Transverse colon (tissue), 4 donors: ENCODE data around the gene KLF11. TPM values are rescaled to one million over a fixed set of nuclear protein-coding genes. Genes with fewer than 3 reads are reported as not detected.
A peak's percentile ranks its signal among the peaks of the same experiment; 100 is the strongest.

Experiments
- DNase-seq: peaks from one replicate; pipeline ENCODE4 v3.0.0-alpha.2; 2019
- H3K27ac ChIP-seq, 4 donors: fragments of 200-600 bp; sonication (generic); 2 replicates each; pipeline ENCODE4 v1.5.1; 2016 to 2018; ENCODE audit warnings: inconsistent platforms in 4 of 4
- H3K27me3 ChIP-seq: fragments of 200-600 bp; sonication (generic); 2 replicates; pipeline ENCODE4 v1.5.1; 2017; ENCODE audit warnings: inconsistent platforms
- H3K36me3 ChIP-seq, 4 donors: fragments of 200-600 bp; sonication (generic); 2 replicates each; pipeline ENCODE4 v1.5.1; 2017 to 2019; ENCODE audit warnings: inconsistent platforms in 4 of 4
- H3K4me1 ChIP-seq, 4 donors: fragments of 200-600 bp; sonication (generic); 2 replicates each; pipeline ENCODE4 v1.5.1; 2017 to 2020; ENCODE audit warnings: inconsistent platforms in 4 of 4
- H3K4me3 ChIP-seq, 4 donors: fragments of 200-600 bp; sonication (generic); 1 replicate in 1 of 4; 2 replicates in 3 of 4; pipeline versions ENCODE4 v1.5.1 to v1.6.1; 2017 to 2019; ENCODE audit warnings: inconsistent platforms in 4 of 4
- H3K9me3 ChIP-seq, 2 donors: fragments of 200-600 bp; sonication (generic); 2 replicates each; pipeline ENCODE4 v1.5.1; 2017 to 2019; ENCODE audit warnings: inconsistent platforms in 2 of 2
- EP300 ChIP-seq: sonication (generic); formaldehyde crosslinking; IDR thresholded peaks from one replicate; pipeline ENCODE4 v1.6.1; 2017; ENCODE audit warnings: antibody characterized with exemption, low read depth
- POLR2A ChIP-seq: fragments of 450-650 bp; IDR thresholded peaks from one replicate; pipeline ENCODE4 v1.6.1; 2016; ENCODE audit warnings: antibody characterized with exemption, mild to moderate bottlenecking, moderate library complexity
- POLR2AphosphoS5 ChIP-seq, 3 donors: sonication (generic); formaldehyde crosslinking; IDR thresholded peaks; one replicate each; pipeline ENCODE4 v1.6.1; 2016; ENCODE audit warnings: antibody characterized with exemption in 3 of 3
- WGBS, 2 donors: methylation state at CpG; one replicate each; pipeline ENCODE4 v1.1.5; 2018; ENCODE audit warnings: low coverage in 1 of 2; 5-methylcytosine and 5-hydroxymethylcytosine counted together
- in situ Hi-C, 4 donors: fragments of 200-750 bp; cut with MboI; loops; one replicate each; pipeline versions ENCODE4 v1.15.0 to v1.15.1; 2017; ENCODE audit warnings: low sequenced_read_pairs in 3 of 4, low pct_ligation_motif_present in 1 of 4, low pct_unique_long_range_greater_than_20kb in 1 of 4
- intact Hi-C: fragments of 100-400 bp; cut with DNase I; formaldehyde crosslinking; loops from one replicate; pipeline ENCODE4 v1.15.1; 2023; ENCODE audit warnings: low total_unique reads
- total RNA-seq, 4 donors: library from RNA; depleted of rRNA; stranded (reverse); fragments of >200 nt; gene quantifications; one replicate each; pipeline ENCODE4 v1.1.0, GENCODE V29; 2016
- TF ChIP-seq, protein P1 (sequence below), 5 experiments: fragments of 200-600 bp in 3 of 5; fragments of 450-650 bp in 2 of 5; sonication (generic) in 3 of 5; IDR thresholded peaks; 1 replicate in 2 of 5; 2 replicates in 3 of 5; pipeline ENCODE4 v1.5.1; 2016 to 2017; ENCODE audit warnings: antibody characterized with exemption in 5 of 5, inconsistent platforms in 3 of 5, mild to moderate bottlenecking in 2 of 5, moderate library complexity in 1 of 5

Gene KLF11
- total RNA-seq, 4 donors from 2014 or later = 6.6 to 17.0 (median 10.5) TPM

DNA sequence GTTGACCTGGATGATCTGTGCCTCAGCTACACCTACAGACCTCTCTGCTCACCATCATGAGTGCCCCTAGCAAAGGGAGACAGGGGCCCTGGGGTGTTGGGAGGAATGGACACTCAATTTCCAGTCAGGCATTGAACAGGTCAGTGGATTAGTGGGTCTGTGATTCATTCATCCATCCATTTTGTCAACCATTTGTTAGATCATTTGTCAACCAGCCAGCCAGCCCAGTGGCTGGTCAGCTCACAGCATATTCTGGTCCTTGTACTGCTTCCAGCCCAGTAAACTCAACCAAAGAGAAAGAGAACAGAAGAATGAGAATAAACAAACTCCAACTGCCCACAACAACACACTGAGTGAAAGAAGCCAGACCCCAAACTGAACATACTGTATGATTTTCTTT is 4.6 kb upstream of the KLF11 start:
- intact Hi-C loops (no loop called here), in situ Hi-C loops (no loop called here)
- Histone ChIP-seq H3K27me3 (no peaks in the 10 kb centered on the region), H3K36me3 (no peaks in the 10 kb centered on the region), H3K4me3 (no peak overlapping the region), H3K27ac (peak overlapping the region; percentile 13 to 96 (median 90)), H3K9me3 (no peaks in the 10 kb centered on the region), H3K4me1 (peaks cover 21 to 54% (median 33%) of the 10 kb centered on the region in 4 donors)
- TF ChIP-seq, protein P1, sequence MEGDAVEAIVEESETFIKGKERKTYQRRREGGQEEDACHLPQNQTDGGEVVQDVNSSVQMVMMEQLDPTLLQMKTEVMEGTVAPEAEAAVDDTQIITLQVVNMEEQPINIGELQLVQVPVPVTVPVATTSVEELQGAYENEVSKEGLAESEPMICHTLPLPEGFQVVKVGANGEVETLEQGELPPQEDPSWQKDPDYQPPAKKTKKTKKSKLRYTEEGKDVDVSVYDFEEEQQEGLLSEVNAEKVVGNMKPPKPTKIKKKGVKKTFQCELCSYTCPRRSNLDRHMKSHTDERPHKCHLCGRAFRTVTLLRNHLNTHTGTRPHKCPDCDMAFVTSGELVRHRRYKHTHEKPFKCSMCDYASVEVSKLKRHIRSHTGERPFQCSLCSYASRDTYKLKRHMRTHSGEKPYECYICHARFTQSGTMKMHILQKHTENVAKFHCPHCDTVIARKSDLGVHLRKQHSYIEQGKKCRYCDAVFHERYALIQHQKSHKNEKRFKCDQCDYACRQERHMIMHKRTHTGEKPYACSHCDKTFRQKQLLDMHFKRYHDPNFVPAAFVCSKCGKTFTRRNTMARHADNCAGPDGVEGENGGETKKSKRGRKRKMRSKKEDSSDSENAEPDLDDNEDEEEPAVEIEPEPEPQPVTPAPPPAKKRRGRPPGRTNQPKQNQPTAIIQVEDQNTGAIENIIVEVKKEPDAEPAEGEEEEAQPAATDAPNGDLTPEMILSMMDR (IDR thresholded peaks at IDR 0.05) = no peak
- TF ChIP-seq POLR2A = no peak
- TF ChIP-seq EP300 = no peak
- TF ChIP-seq POLR2AphosphoS5 (IDR thresholded peaks at IDR 0.05) = no peak
- DNase-seq = no peak

DNA sequence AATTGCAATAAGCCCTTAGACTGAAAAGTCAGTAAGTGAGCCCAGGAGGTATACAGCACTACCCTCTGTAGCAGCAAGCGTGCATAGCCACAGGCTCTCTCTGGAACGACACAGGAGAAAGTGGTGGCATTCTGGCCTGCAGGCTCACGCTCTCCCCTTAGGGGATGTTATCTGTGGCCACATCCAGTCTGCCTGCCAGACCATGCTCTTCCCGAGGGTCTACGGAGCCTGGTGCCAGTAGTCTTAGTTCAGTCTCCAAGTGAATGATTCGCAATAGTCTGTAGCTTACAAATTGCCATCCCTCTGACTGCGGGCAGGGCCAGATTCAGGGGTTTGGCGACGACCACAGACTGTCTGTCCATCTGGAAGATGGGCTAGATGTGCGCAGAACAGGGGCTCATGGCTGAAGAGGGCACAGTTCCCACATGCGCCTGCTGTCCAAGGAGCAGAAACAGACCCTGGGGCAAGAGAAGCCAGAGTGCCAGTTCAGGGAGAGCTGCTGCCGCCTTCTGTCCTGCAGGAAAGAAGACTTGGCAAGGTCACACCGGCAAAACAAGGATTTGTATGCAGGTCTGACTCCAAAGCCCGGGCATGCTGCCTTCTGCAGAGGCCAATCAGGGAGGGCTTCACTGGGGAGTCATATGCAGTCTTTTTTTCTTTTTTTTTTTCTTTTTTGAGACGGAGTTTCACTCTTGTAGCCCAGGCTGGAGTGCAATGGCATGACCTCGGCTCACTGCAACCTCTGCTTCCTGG is 3.5 kb upstream of the KLF11 start:
- Histone ChIP-seq H3K9me3 (no peaks in the 10 kb centered on the region), H3K36me3 (no peaks in the 10 kb centered on the region), H3K4me3 (no peak overlapping the region), H3K4me1 (peaks cover 22 to 57% (median 38%) of the 10 kb centered on the region in 4 donors), H3K27me3 (no peaks in the 10 kb centered on the region), H3K27ac (peak overlapping the region; percentile 86 to 96 (median 90))
- peak; percentile 42 for DNase-seq
- 72 to 76% methylated on average over 8 to 16 of the region's 16 CpGs for WGBS, 2 donors
- intact Hi-C loops = no loop called here
- in situ Hi-C loops = loop anchor here in 2 of 4 donors (10.0 kb wide), 1 partner anchor 235 kb away; no protein-coding TSS in a partner anchor
- TF ChIP-seq, protein P1 (IDR thresholded peaks at IDR 0.05) = no peak
- TF ChIP-seq EP300 = no peak
- no peak for TF ChIP-seq POLR2AphosphoS5 (IDR thresholded peaks at IDR 0.05)
- no peak for TF ChIP-seq POLR2A

DNA sequence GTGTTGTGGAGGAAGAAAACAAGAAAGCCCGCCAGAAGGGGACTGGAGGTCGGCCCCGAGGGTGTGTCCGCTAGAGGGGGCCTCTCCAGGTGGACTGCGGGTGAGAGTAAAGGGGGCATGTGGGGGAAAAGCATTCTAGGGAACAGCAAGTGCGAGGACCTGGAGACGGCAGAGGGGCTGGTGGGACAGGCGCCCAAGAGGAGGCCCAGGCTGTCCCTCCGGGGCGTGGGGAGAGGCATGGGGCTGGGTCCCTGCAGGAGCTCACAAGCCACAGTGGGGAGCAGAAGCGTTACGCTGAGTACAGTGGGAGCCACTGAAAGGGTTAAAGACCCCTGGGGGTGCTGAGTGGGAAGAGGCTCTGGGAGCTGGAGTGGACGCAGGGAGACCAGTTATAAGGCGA is 1.6 kb upstream of the KLF11 start:
- Histone ChIP-seq H3K4me1 (peaks cover 17 to 59% (median 40%) of the 10 kb centered on the region in 4 donors), H3K27ac (peak overlapping the region; percentile 86 to 96 (median 90)), H3K4me3 (no peak overlapping the region), H3K36me3 (no peaks in the 10 kb centered on the region), H3K9me3 (no peaks in the 10 kb centered on the region), H3K27me3 (no peaks in the 10 kb centered on the region)
- DNase-seq = no peak
- in situ Hi-C loops = loop anchor here in 2 of 4 donors (10.0 kb wide), 1 partner anchor 237 kb away; no protein-coding TSS in a partner anchor
- TF ChIP-seq EP300 (no peak), POLR2A (no peak), POLR2AphosphoS5 (IDR thresholded peaks at IDR 0.05) (no peak)
- TF ChIP-seq, protein P1 (IDR thresholded peaks at IDR 0.05) = no peak
- intact Hi-C loops = no loop called here
- 91 to 98% methylated on average over 11 to 14 of the region's 14 CpGs for WGBS, 2 donors

DNA sequence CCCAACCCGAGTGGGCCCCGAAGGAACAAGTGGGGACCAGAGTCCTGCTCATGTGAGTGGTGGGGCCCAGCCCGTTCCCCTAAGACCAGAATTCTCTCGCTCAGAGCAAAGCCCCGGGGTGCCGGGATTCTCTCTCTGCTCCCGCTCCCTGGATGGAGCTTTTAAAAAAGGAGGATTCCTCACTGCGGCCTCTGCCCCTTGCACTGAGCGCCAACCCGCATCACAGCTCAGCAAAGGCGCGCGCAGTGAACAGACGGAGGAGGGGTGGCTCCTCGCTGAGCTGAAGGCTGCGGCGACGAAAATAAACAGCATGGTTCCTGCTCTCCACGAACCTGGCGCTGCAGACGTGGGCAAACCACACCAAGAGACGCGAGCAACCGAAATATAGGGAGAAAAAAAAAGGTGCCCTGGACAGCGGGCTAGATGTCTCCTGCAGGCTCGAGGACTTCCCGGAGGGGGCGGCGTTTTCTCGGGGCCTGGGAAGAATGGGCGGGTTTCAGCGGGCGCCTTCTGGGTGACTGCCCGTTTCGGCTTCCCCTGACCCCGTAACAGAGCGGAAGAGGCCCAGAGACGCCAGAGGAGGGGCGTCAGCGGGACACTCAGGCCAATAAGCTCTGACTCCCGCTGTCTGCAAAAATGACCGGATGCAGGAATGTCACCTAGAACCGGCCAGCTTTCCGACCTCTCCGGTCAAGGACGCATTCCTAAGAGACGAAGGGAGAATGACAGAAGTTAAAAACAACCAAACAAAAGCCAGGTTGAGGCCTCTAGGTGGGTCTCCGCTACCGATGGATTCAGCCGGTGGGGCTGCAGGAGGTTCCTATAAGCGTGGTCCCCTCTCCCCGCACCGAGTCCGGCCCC is 819 bp upstream of the KLF11 start:
- no peaks in the 10 kb centered on the region for H3K36me3 ChIP-seq
- peak in 2 of 3 donors; percentile 36 to 41 for TF ChIP-seq POLR2AphosphoS5 (IDR thresholded peaks at IDR 0.05)
- TF ChIP-seq, protein P1 (IDR thresholded peaks at IDR 0.05) = peak in 1 of 5 experiments; percentile 12
- peak; percentile 47 for TF ChIP-seq POLR2A
- TF ChIP-seq EP300 = no peak
- 67 to 83% methylated on average over 6 to 54 of the region's 54 CpGs for WGBS, 2 donors
- intact Hi-C loops = loop anchor here (1.0 kb wide), 1 partner anchor 37 kb away; no protein-coding TSS in a partner anchor
- H3K4me1 ChIP-seq = peaks cover 15 to 53% (median 40%) of the 10 kb centered on the region in 4 donors
- no peaks in the 10 kb centered on the region for H3K9me3 ChIP-seq
- peak; percentile 75 for DNase-seq
- peak overlapping the region; percentile 86 to 96 (median 90) for H3K27ac ChIP-seq
- H3K4me3 ChIP-seq = peak overlapping the region; percentile 4 to 45 (median 27)
- no peaks in the 10 kb centered on the region for H3K27me3 ChIP-seq
- in situ Hi-C loops = loop anchor here in 2 of 4 donors (10.0 kb wide), 1 partner anchor 238 kb away; no protein-coding TSS in a partner anchor
